CD14-positive monocyte (primary cell): ENCODE data around the gene BCAT1. TPM values are rescaled to one million over a fixed set of nuclear protein-coding genes. Genes with fewer than 3 reads are reported as not detected.
A peak's percentile ranks its signal among the peaks of the same experiment; 100 is the strongest.

Experiments
- DNase-seq, 3 donors: peaks; one replicate each; pipeline ENCODE4 v3.0.0-alpha.2; 2011 to 2022
- H2AFZ ChIP-seq: 2 replicates; pipeline ENCODE4 v1.6.0; 2012; ENCODE audit warnings: mild to moderate bottlenecking, low read depth, low read length, inconsistent platforms; ENCODE audit not compliant: insufficient read depth, poor library complexity, severe bottlenecking
- H3K27ac ChIP-seq, 2 donors: 1 replicate in 1 of 2; 2 replicates in 1 of 2; pipeline ENCODE4 v1.5.1; 2012 to 2013; ENCODE audit warnings: low read length in 2 of 2, control low read depth in 1 of 2, inconsistent platforms in 1 of 2, low read depth in 1 of 2, mild to moderate bottlenecking in 1 of 2
- H3K27me3 ChIP-seq, 2 donors: one replicate each; pipeline versions ENCODE4 v1.6.0 to v1.6.1; 2011 to 2013; ENCODE audit warnings: low read length in 2 of 2; ENCODE audit not compliant: control insufficient read depth in 2 of 2, insufficient read depth in 2 of 2
- H3K36me3 ChIP-seq, 2 donors: replicated peaks in 1 of 2; 1 replicate in 1 of 2; 2 replicates in 1 of 2; pipeline versions ENCODE4 v1.5.1 to v1.6.1; 2012 to 2013; ENCODE audit warnings: low read length in 2 of 2, control low read depth in 1 of 2, inconsistent platforms in 1 of 2, mild to moderate bottlenecking in 1 of 2; ENCODE audit not compliant: insufficient read depth in 2 of 2, control insufficient read depth in 1 of 2
- H3K4me1 ChIP-seq, 2 donors: 1 replicate in 1 of 2; 2 replicates in 1 of 2; pipeline versions ENCODE4 v1.5.1 to v1.6.1; 2012 to 2013; ENCODE audit warnings: low read length in 2 of 2, control low read depth in 1 of 2, inconsistent platforms in 1 of 2, mild to moderate bottlenecking in 1 of 2, moderate library complexity in 1 of 2; ENCODE audit not compliant: insufficient read depth in 2 of 2, control insufficient read depth in 1 of 2
- H3K4me2 ChIP-seq: replicated peaks from 2 replicates; pipeline ENCODE3; 2012; ENCODE audit warnings: low read length, moderate library complexity, mild to moderate bottlenecking; ENCODE audit not compliant: poor library complexity, severe bottlenecking; ENCODE audit errors: extremely low read depth
- H3K4me3 ChIP-seq, 3 experiments: fragments of 200-600 bp in 1 of 3; sonication (generic) in 1 of 3; replicated peaks in 1 of 3; 1 replicate in 2 of 3; 2 replicates in 1 of 3; pipeline ENCODE4 v1.5.1; 2011 to 2013; ENCODE audit warnings: low read length in 3 of 3, mild to moderate bottlenecking in 3 of 3, control low read depth in 2 of 3, low read depth in 2 of 3, inconsistent platforms in 1 of 3, moderate library complexity in 1 of 3
- H3K79me2 ChIP-seq: 2 replicates; pipeline ENCODE4 v1.6.0; 2012; ENCODE audit warnings: mild to moderate bottlenecking, control low read depth, inconsistent platforms, low read length, moderate library complexity; ENCODE audit not compliant: insufficient read depth
- H3K9ac ChIP-seq: 2 replicates; pipeline ENCODE4 v1.6.0; 2017; ENCODE audit warnings: low read length, mild to moderate bottlenecking; ENCODE audit not compliant: insufficient read depth, poor library complexity, severe bottlenecking
- H3K9me3 ChIP-seq, 2 donors: replicated peaks in 1 of 2; 1 replicate in 1 of 2; 2 replicates in 1 of 2; pipeline versions ENCODE4 v1.5.1 to v1.6.1; 2012 to 2013; ENCODE audit warnings: low read length in 2 of 2, control low read depth in 1 of 2; ENCODE audit not compliant: control insufficient read depth in 1 of 2, insufficient read depth in 1 of 2
- H4K20me1 ChIP-seq: 2 replicates; pipeline ENCODE4 v1.6.0; 2012; ENCODE audit warnings: mild to moderate bottlenecking, low read length, control low read depth, moderate library complexity; ENCODE audit not compliant: insufficient read depth
- H3K27ac Mint-ChIP-seq, 7 donors: one replicate each; pipeline ENCODE4 v1.8.0; 2020; ENCODE audit warnings: mild to moderate bottlenecking in 7 of 7, mixed read lengths in 7 of 7, moderate library complexity in 6 of 7, inconsistent platforms in 2 of 7
- H3K27me3 Mint-ChIP-seq, 3 donors: one replicate each; pipeline ENCODE4 v1.8.0; 2021 to 2022; ENCODE audit warnings: low read depth in 3 of 3, mild to moderate bottlenecking in 3 of 3, mixed read lengths in 3 of 3, moderate library complexity in 3 of 3, inconsistent platforms in 1 of 3
- H3K36me3 Mint-ChIP-seq, 2 donors: one replicate each; pipeline ENCODE4 v1.8.0; 2020; ENCODE audit warnings: mixed read lengths in 2 of 2, inconsistent platforms in 1 of 2, mild to moderate bottlenecking in 1 of 2
- H3K4me1 Mint-ChIP-seq: one replicate; pipeline ENCODE4 v1.8.0; 2020; ENCODE audit warnings: mild to moderate bottlenecking, mixed read lengths
- H3K4me3 Mint-ChIP-seq, 2 donors: one replicate each; pipeline ENCODE4 v1.8.0; 2020; ENCODE audit warnings: mild to moderate bottlenecking in 2 of 2, mixed read lengths in 2 of 2, moderate library complexity in 1 of 2
- H3K9me3 Mint-ChIP-seq, 7 donors: one replicate each; pipeline ENCODE4 v1.8.0; 2020 to 2022; ENCODE audit warnings: mixed read lengths in 7 of 7, mild to moderate bottlenecking in 6 of 7, moderate library complexity in 6 of 7, inconsistent platforms in 2 of 7
- WGBS: methylation state at CpG from one replicate; pipeline ENCODE4 v1.1.5; 2013; ENCODE audit warnings: missing lambda C conversion rate; ENCODE audit not compliant: insufficient coverage; 5-methylcytosine and 5-hydroxymethylcytosine counted together
- intact Hi-C, 2 donors: fragments of 100-400 bp; cut with micrococcal nuclease; formaldehyde crosslinking; loops; one replicate each; pipeline versions ENCODE4 v1.15.0 to v1.15.1; 2023
- polyA plus RNA-seq, 3 donors: library from polyadenylated mRNA; depleted of rRNA in 1 of 3; unstranded in 2 of 3; stranded (reverse) in 1 of 3; fragments of 300-500 nt in 2 of 3; fragments of >200 nt in 1 of 3; fragmentation: Illumina TruSeq in 2 of 3; gene quantifications; 1 replicate in 2 of 3; 2 replicates in 1 of 3; pipeline ENCODE4 v1.2.3, GENCODE V29; 2012 to 2021
- TF ChIP-seq, protein P1 (sequence below): fragments of 200-600 bp; IDR thresholded peaks from one replicate; pipeline ENCODE4 v1.8.0; 2022; ENCODE audit warnings: antibody characterized with exemption, mild to moderate bottlenecking

BCAT1 gene
- polyA plus RNA-seq, 3 donors = 3.5 to 16.9 (median 15.2) TPM

DNA sequence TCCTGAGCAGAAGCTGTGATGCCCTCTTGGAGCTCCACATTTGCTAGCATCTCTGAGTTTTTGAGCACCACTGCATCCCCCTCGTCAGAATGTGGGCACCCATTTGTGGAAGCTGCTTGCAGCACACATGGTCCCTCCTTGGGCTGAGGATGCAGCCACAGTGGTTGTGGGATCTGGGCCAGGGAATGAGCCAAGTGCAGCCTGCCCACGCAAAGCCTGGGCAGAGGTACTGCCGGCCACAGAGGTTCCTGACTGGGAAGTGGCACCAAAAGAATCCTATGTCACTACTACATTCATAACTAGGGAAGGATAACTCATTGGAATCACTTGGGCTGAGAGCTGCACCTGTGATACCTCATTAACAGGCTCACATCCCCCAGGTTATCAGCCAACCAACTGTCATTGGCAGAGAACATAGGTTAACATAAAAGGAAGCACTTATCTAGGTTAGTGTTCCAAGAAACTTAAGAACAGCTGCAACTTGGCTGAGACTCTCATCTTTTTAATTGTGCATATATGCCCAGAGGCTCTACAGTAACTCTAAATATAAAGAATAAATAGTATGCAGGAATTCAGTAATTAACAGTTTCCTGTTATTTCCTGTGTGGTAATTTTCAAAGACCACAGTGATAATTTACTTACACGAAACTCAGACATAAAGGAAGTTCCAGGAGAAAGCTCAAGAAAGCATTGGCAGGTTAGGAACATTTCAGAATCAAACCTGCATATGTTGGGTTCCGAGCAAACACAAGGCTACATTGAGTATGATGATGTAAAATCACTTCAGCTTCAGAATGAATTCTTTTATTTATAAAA, 145.3 kb downstream of the BCAT1 start:
- Mint-ChIP-seq H3K4me1 (peaks cover 21% of the 10 kb centered on the region), H3K27ac (peak overlapping the region in 2 of 7 donors; percentile 18 to 64), H3K9me3 (peaks cover 0 to 29% (median 6%) of the 10 kb centered on the region in 7 donors), H3K36me3 (peaks cover 0 to 3% of the 10 kb centered on the region in 2 donors), H3K27me3 (peaks cover 1 to 4% (median 1%) of the 10 kb centered on the region in 3 donors), H3K4me3 (no peak overlapping the region)
- H3K9ac ChIP-seq = no peak overlapping the region
- H3K4me1 ChIP-seq = peaks cover 11 to 16% of the 10 kb centered on the region in 2 donors
- TF ChIP-seq, protein P1, sequence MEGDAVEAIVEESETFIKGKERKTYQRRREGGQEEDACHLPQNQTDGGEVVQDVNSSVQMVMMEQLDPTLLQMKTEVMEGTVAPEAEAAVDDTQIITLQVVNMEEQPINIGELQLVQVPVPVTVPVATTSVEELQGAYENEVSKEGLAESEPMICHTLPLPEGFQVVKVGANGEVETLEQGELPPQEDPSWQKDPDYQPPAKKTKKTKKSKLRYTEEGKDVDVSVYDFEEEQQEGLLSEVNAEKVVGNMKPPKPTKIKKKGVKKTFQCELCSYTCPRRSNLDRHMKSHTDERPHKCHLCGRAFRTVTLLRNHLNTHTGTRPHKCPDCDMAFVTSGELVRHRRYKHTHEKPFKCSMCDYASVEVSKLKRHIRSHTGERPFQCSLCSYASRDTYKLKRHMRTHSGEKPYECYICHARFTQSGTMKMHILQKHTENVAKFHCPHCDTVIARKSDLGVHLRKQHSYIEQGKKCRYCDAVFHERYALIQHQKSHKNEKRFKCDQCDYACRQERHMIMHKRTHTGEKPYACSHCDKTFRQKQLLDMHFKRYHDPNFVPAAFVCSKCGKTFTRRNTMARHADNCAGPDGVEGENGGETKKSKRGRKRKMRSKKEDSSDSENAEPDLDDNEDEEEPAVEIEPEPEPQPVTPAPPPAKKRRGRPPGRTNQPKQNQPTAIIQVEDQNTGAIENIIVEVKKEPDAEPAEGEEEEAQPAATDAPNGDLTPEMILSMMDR = no peak
- H2AFZ ChIP-seq = no peak overlapping the region
- 0% methylated on average over 1 of the region's 5 CpGs for WGBS
- no peak overlapping the region for H3K27ac ChIP-seq
- H3K9me3 ChIP-seq = peaks cover 0 to 6% of the 10 kb centered on the region in 2 donors
- no peaks in the 10 kb centered on the region for H4K20me1 ChIP-seq
- no peaks in the 10 kb centered on the region for H3K79me2 ChIP-seq
- no peak for DNase-seq
- no peak overlapping the region for H3K4me2 ChIP-seq
- H3K4me3 ChIP-seq = no peak overlapping the region
- intact Hi-C loops = no loop called here
- H3K36me3 ChIP-seq = no peaks in the 10 kb centered on the region
- H3K27me3 ChIP-seq = no peaks in the 10 kb centered on the region

DNA sequence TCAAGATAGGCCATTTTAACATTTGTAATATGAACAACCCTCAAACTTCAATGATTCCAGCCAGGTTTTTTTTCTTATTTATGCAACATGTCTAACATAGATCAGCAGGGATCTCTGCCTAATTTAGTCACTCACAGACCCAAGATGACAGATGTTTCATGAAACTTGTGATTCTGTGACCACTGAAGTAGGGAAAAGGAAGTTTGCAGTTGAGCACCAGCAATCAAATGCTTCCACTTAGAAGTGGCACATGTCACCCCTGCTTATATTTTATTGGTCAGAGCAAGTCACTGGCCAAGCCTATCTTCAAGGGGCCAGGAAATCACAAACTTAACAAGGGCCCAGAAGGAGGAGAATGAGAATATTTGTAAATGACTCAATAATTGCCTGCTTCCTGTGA, 150.6 kb downstream of the BCAT1 start:
- Mint-ChIP-seq H3K36me3 (peaks cover 0 to 3% of the 10 kb centered on the region in 2 donors), H3K27me3 (peaks cover 0 to 3% (median 1%) of the 10 kb centered on the region in 3 donors), H3K27ac (no peak overlapping the region), H3K9me3 (peaks cover 0 to 19% (median 3%) of the 10 kb centered on the region in 7 donors), H3K4me3 (no peak overlapping the region), H3K4me1 (peaks cover 21% of the 10 kb centered on the region)
- no peak overlapping the region for H3K4me3 ChIP-seq
- no peak overlapping the region for H3K4me2 ChIP-seq
- H3K4me1 ChIP-seq = peaks cover 7 to 9% of the 10 kb centered on the region in 2 donors
- H3K9ac ChIP-seq = no peak overlapping the region
- intact Hi-C loops = no loop called here
- H2AFZ ChIP-seq = no peak overlapping the region
- H3K9me3 ChIP-seq = peaks cover 0 to 5% of the 10 kb centered on the region in 2 donors
- H3K79me2 ChIP-seq = no peaks in the 10 kb centered on the region
- no peaks in the 10 kb centered on the region for H4K20me1 ChIP-seq
- no peaks in the 10 kb centered on the region for H3K27me3 ChIP-seq
- H3K27ac ChIP-seq = no peak overlapping the region
- TF ChIP-seq, protein P1 = no peak
- DNase-seq = peak in 1 of 3 donors; percentile 6
- H3K36me3 ChIP-seq = no peaks in the 10 kb centered on the region
